ENCODE results near the gene DOLK. TPM values are rescaled to one million over a fixed set of nuclear protein-coding genes. Genes with fewer than 3 reads are reported as not detected.
A peak's percentile ranks its signal among the peaks of the same experiment; 100 is the strongest.

Gene DOLK
- total RNA-seq, 6 donors from 2014 or later: 5.7 to 24.5 (median 12.3) TPM

GRCh38 chr9:128916745-128917144, 30.7 kb downstream of the DOLK start:
- H3K4me1 ChIP-seq: peaks cover 81 to 93% (median 91%) of the 10 kb centered on the region in 4 donors
- no peaks in the 10 kb centered on the region for H3K9me3 ChIP-seq
- peak overlapping the region in 2 of 4 donors; percentile 15 to 19 for H3K4me3 ChIP-seq
- DNase-seq: peak in 1 of 2 donors; percentile 67
- no peaks in the 10 kb centered on the region for H3K27me3 ChIP-seq
- 80 to 81% methylated on average over 11 of the region's 11 CpGs for WGBS, 2 donors
- peaks cover 0 to 43% (median 12%) of the 10 kb centered on the region in 4 donors for H3K36me3 ChIP-seq
- H3K27ac ChIP-seq: peak overlapping the region; percentile 71 to 90 (median 86)
- no peak for ATAC-seq (ENCODE audit: low FRiP score in 2 of 2)
- TF ChIP-seq POLR2A (IDR thresholded peaks at IDR 0.05) (no peak), CTCF (IDR thresholded peaks at IDR 0.05) (no peak), EP300 (IDR thresholded peaks at IDR 0.05) (no peak), POLR2AphosphoS5 (IDR thresholded peaks at IDR 0.05) (no peak)

GRCh38 chr9:128916204-128916603, 31.2 kb downstream of the DOLK start:
- Histone ChIP-seq H3K4me3 (peak overlapping the region in 2 of 4 donors; percentile 15 to 19), H3K27me3 (no peaks in the 10 kb centered on the region), H3K4me1 (peaks cover 81 to 93% (median 91%) of the 10 kb centered on the region in 4 donors), H3K9me3 (no peaks in the 10 kb centered on the region), H3K27ac (peak overlapping the region; percentile 71 to 90 (median 86)), H3K36me3 (peaks cover 0 to 44% (median 12%) of the 10 kb centered on the region in 4 donors)
- peak; percentile 73 to 85 for DNase-seq
- no peak for TF ChIP-seq CTCF (IDR thresholded peaks at IDR 0.05)
- TF ChIP-seq POLR2A (IDR thresholded peaks at IDR 0.05): peak in 1 of 4 donors; percentile 61
- 70 to 72% methylated on average over 12 to 18 of the region's 18 CpGs for WGBS, 2 donors
- ATAC-seq (ENCODE audit: low FRiP score in 2 of 2): peak; percentile 36 to 52

GRCh38 chr9:128913995-128914772, 33.2 kb downstream of the DOLK start:
- no peaks in the 10 kb centered on the region for H3K27me3 ChIP-seq
- TF ChIP-seq CTCF (IDR thresholded peaks at IDR 0.05) (no peak), EP300 (IDR thresholded peaks at IDR 0.05) (no peak), POLR2AphosphoS5 (IDR thresholded peaks at IDR 0.05) (no peak)
- no peak for ATAC-seq (ENCODE audit: low FRiP score in 2 of 2)
- no peaks in the 10 kb centered on the region for H3K9me3 ChIP-seq
- peak overlapping the region in 1 of 4 donors; percentile 21 for H3K4me3 ChIP-seq
- 57 to 59% methylated on average over 16 to 23 of the region's 23 CpGs for WGBS, 2 donors
- H3K27ac ChIP-seq: peak overlapping the region; percentile 83 to 90 (median 88)
- peaks cover 79 to 93% (median 89%) of the 10 kb centered on the region in 4 donors for H3K4me1 ChIP-seq
- peaks cover 0 to 63% (median 24%) of the 10 kb centered on the region in 4 donors for H3K36me3 ChIP-seq
- DNase-seq: peak; percentile 19 to 81

GRCh38 chr9:128913048-128913900, 34.1 kb downstream of the DOLK start:
- WGBS, 2 donors: 42 to 73% methylated on average over 12 to 14 of the region's 15 CpGs
- no peaks in the 10 kb centered on the region for H3K27me3 ChIP-seq
- H3K4me1 ChIP-seq: peaks cover 79 to 90% (median 82%) of the 10 kb centered on the region in 4 donors
- TF ChIP-seq POLR2AphosphoS5 (IDR thresholded peaks at IDR 0.05): no peak
- no peak for TF ChIP-seq EP300 (IDR thresholded peaks at IDR 0.05)
- no peak for TF ChIP-seq POLR2A (IDR thresholded peaks at IDR 0.05)
- TF ChIP-seq CTCF (IDR thresholded peaks at IDR 0.05): no peak
- H3K9me3 ChIP-seq: no peaks in the 10 kb centered on the region
- no peak for ATAC-seq (ENCODE audit: low FRiP score in 2 of 2)
- peak; percentile 30 to 49 for DNase-seq
- peak overlapping the region in 2 of 4 donors; percentile 5 to 21 for H3K4me3 ChIP-seq
- H3K36me3 ChIP-seq: peaks cover 4 to 70% (median 34%) of the 10 kb centered on the region in 4 donors
- peak overlapping the region; percentile 83 to 90 (median 88) for H3K27ac ChIP-seq
